IMR-90 (cell line): ENCODE data around the gene MTNR1B. TPM values are rescaled to one million over a fixed set of nuclear protein-coding genes. Genes with fewer than 3 reads are reported as not detected.

Experiments
- ATAC-seq: fragments of 200-7000 bp; cut with Tn5 transposase; 2 replicates; pipeline ENCODE4 v1.9.1; 2020; ENCODE audit warnings: low read depth, mild to moderate bottlenecking, moderate library complexity
- BruUV-seq: library from RNA; stranded (reverse); fragments of 400-500 nt; replicated peaks from 2 replicates; lab custom pipeline; 2021; lab: Mats Ljungman, UMichigan
- CTCF ChIA-PET: fragments of 300-600 bp; formaldehyde crosslinking; extraction: SDS; loops from one replicate; lab custom pipeline; 2021; ENCODE audit warnings: antibody characterized with exemption; lab: Yijun Ruan, JAX
- POLR2A ChIA-PET: fragments of 300-600 bp; sonication (Branson Sonifier 250); formaldehyde crosslinking; loops from one replicate; lab custom pipeline; 2022; ENCODE audit warnings: antibody characterized with exemption; ENCODE audit not compliant: unreplicated experiment; lab: Charles Lee
- DNase-seq: peaks from one replicate; pipeline ENCODE4 v3.0.0; 2013
- H2AFZ ChIP-seq: replicated peaks from 2 replicates; pipeline ENCODE3; 2013; ENCODE audit warnings: low read length, mild to moderate bottlenecking; ENCODE audit not compliant: poor library complexity
- H2AK5ac ChIP-seq: 2 replicates; pipeline ENCODE4 v1.6.1; 2013; ENCODE audit warnings: low read depth, low read length, inconsistent platforms
- H2AK9ac ChIP-seq: replicated peaks from 2 replicates; pipeline ENCODE3; 2013; ENCODE audit warnings: mild to moderate bottlenecking, low read depth, low read length, moderate library complexity; ENCODE audit not compliant: poor library complexity
- H2BK120ac ChIP-seq: 2 replicates; pipeline ENCODE4 v1.6.1; 2013; ENCODE audit warnings: low read depth, low read length, inconsistent platforms
- H2BK15ac ChIP-seq: 3 replicates; pipeline ENCODE4 v1.6.1; 2013; ENCODE audit warnings: low read depth, low read length, inconsistent platforms
- H2BK20ac ChIP-seq: 2 replicates; pipeline ENCODE4 v1.6.1; 2013; ENCODE audit warnings: low read depth, mild to moderate bottlenecking, inconsistent platforms, low read length, moderate library complexity
- H2BK5ac ChIP-seq: 2 replicates; pipeline ENCODE4 v1.6.1; 2013; ENCODE audit warnings: mild to moderate bottlenecking, low read depth, low read length, inconsistent platforms; ENCODE audit not compliant: poor library complexity, severe bottlenecking
- H3K14ac ChIP-seq: replicated peaks from 2 replicates; pipeline ENCODE4 v1.6.1; 2013; ENCODE audit warnings: low read depth, low read length, inconsistent platforms
- H3K18ac ChIP-seq: 2 replicates; pipeline ENCODE4 v1.6.1; 2013; ENCODE audit warnings: low read depth, low read length, control low read depth
- H3K23ac ChIP-seq: 2 replicates; pipeline ENCODE4 v1.6.1; 2013; ENCODE audit warnings: low read depth, low read length, inconsistent platforms
- H3K27ac ChIP-seq: 2 replicates; pipeline ENCODE4 v1.5.1; 2013; ENCODE audit warnings: mild to moderate bottlenecking, control low read depth, low read length; ENCODE audit not compliant: insufficient read depth
- H3K27me3 ChIP-seq: 2 replicates; pipeline ENCODE4 v1.6.1; 2013; ENCODE audit warnings: low read length; ENCODE audit not compliant: control insufficient read depth, insufficient read depth
- H3K36me3 ChIP-seq: 2 replicates; pipeline ENCODE4 v1.6.1; 2013; ENCODE audit warnings: low read length, mixed read lengths; ENCODE audit not compliant: control insufficient read depth, insufficient read depth
- H3K4ac ChIP-seq: 2 replicates; pipeline ENCODE4 v1.6.1; 2013; ENCODE audit warnings: low read depth, low read length, inconsistent platforms
- H3K4me1 ChIP-seq: 2 replicates; pipeline ENCODE4 v1.6.1; 2013; ENCODE audit warnings: low read length, mixed read lengths; ENCODE audit not compliant: control insufficient read depth, insufficient read depth
- H3K4me2 ChIP-seq: 2 replicates; pipeline ENCODE4 v1.6.1; 2013; ENCODE audit warnings: low read depth, mild to moderate bottlenecking, control low read depth, low read length, moderate library complexity
- H3K4me3 ChIP-seq: 2 replicates; pipeline ENCODE4 v1.5.1; 2013; ENCODE audit warnings: low read depth, mild to moderate bottlenecking, control low read depth, low read length, moderate library complexity; ENCODE audit not compliant: insufficient read depth
- H3K56ac ChIP-seq: 2 replicates; pipeline ENCODE4 v1.6.1; 2013; ENCODE audit warnings: low read length, inconsistent platforms; ENCODE audit not compliant: insufficient read depth; ENCODE audit errors: extremely low read depth
- H3K79me1 ChIP-seq, 2 experiments: 2 replicates each; pipeline ENCODE4 v1.6.1; 2013; ENCODE audit warnings: low read length in 2 of 2, inconsistent platforms in 1 of 2, low read depth in 1 of 2
- H3K9ac ChIP-seq: 2 replicates; pipeline ENCODE4 v1.6.1; 2013; ENCODE audit warnings: low read depth, low read length, control low read depth
- H3K9me1 ChIP-seq: 2 replicates; pipeline ENCODE4 v1.6.1; 2013; ENCODE audit warnings: low read length, inconsistent platforms; ENCODE audit not compliant: insufficient read depth
- H3K9me3 ChIP-seq: 2 replicates; pipeline ENCODE4 v1.6.1; 2013; ENCODE audit warnings: low read length; ENCODE audit not compliant: control insufficient read depth, insufficient read depth
- H4K20me1 ChIP-seq: 2 replicates; pipeline ENCODE4 v1.6.1; 2013; ENCODE audit warnings: low read length, inconsistent platforms; ENCODE audit not compliant: insufficient read depth
- H4K5ac ChIP-seq: 2 replicates; pipeline ENCODE4 v1.6.1; 2013; ENCODE audit warnings: mild to moderate bottlenecking, low read depth, low read length, control low read depth
- H4K8ac ChIP-seq, 2 experiments: 2 replicates each; pipeline ENCODE4 v1.6.1; 2013; ENCODE audit warnings: low read depth in 2 of 2, low read length in 2 of 2, control low read depth in 1 of 2, inconsistent platforms in 1 of 2
- H4K91ac ChIP-seq: 2 replicates; pipeline ENCODE4 v1.6.1; 2013; ENCODE audit warnings: low read depth, low read length, inconsistent platforms; ENCODE audit not compliant: insufficient read depth
- CEBPB ChIP-seq: IDR thresholded peaks from 2 replicates; pipeline ENCODE4 v1.6.1; 2012; ENCODE audit warnings: low read depth, low read length, improper control_type of control experiment
- CHD1 ChIP-seq: IDR thresholded peaks from 2 replicates; pipeline ENCODE4 v1.6.1; 2012; ENCODE audit warnings: low read depth, low read length, improper control_type of control experiment
- CTCF ChIP-seq: conservative IDR thresholded peaks from 2 replicates; pipeline ENCODE4 v1.5.1; 2012; ENCODE audit warnings: mild to moderate bottlenecking, low read depth, low read length, improper control_type of control experiment
- ELK1 ChIP-seq: fragments of 150-350 bp; IDR thresholded peaks from 2 replicates; pipeline ENCODE4 v1.6.1; 2016; ENCODE audit warnings: low read depth, mild to moderate bottlenecking, low read length, moderate library complexity, borderline replicate concordance
- FOS ChIP-seq: fragments of 150-350 bp; IDR thresholded peaks from 2 replicates; pipeline ENCODE4 v1.6.1; 2016; ENCODE audit warnings: low read depth, low read length
- MAFK ChIP-seq: IDR thresholded peaks from 2 replicates; pipeline ENCODE4 v1.6.1; 2012; ENCODE audit warnings: low read depth, low read length, improper control_type of control experiment
- NFE2L2 ChIP-seq: fragments of 150-350 bp; IDR thresholded peaks from 2 replicates; pipeline ENCODE4 v1.6.1; 2016; ENCODE audit warnings: low read depth, mild to moderate bottlenecking, low read length
- POLR2A ChIP-seq: IDR thresholded peaks from 2 replicates; pipeline ENCODE4 v1.6.1; 2012; ENCODE audit warnings: mild to moderate bottlenecking, low read depth, low read length
- RAD21 ChIP-seq: IDR thresholded peaks from 2 replicates; pipeline ENCODE4 v1.6.1; 2012; ENCODE audit warnings: low read length, improper control_type of control experiment
- RCOR1 ChIP-seq: IDR thresholded peaks from 2 replicates; pipeline ENCODE4 v1.6.1; 2012; ENCODE audit warnings: mild to moderate bottlenecking, low read length, improper control_type of control experiment; ENCODE audit not compliant: insufficient replicate concordance
- RFX5 ChIP-seq: IDR thresholded peaks from 2 replicates; pipeline ENCODE4 v1.8.0; 2012; ENCODE audit warnings: low read depth, mild to moderate bottlenecking, low read length, moderate library complexity
- USF2 ChIP-seq: fragments of 150-350 bp; IDR thresholded peaks from 2 replicates; pipeline ENCODE4 v1.6.1; 2017; ENCODE audit warnings: mild to moderate bottlenecking, antibody characterized with exemption, low read length, low read depth
- WGBS, 2 experiments: methylation state at CpG; one replicate each; pipeline versions ENCODE4 v1.1.5 to v1.1.7; 2013; ENCODE audit warnings: missing lambda C conversion rate in 2 of 2; ENCODE audit not compliant: insufficient read length in 1 of 2; ENCODE audit errors: extremely low coverage in 2 of 2; 5-methylcytosine and 5-hydroxymethylcytosine counted together
- dilution Hi-C: fragments of 300-500 bp; cut with HindIII; formaldehyde crosslinking; loops from one replicate; pipeline ENCODE4 v1.14.3; 2018; ENCODE audit warnings: low sequenced_read_pairs; ENCODE audit not compliant: unreplicated experiment
- in situ Hi-C: fragments of 300-500 bp; cut with MboI; formaldehyde crosslinking; loops from 3 replicates; pipeline ENCODE4 v1.14.3; 2019; ENCODE audit warnings: low sequenced_read_pairs, inconsistent platforms, mixed read lengths
- intact Hi-C: fragments of 100-400 bp; cut with micrococcal nuclease; formaldehyde crosslinking; loops from 2 replicates; pipeline ENCODE4 v1.10.0; 2022
- polyA plus RNA-seq, 3 experiments: library from polyadenylated mRNA; depleted of rRNA; stranded (reverse); fragments of >200 nt; gene quantifications; 2 replicates each; pipeline ENCODE4 v1.2.3, GENCODE V29; 2012; ENCODE audit warnings: low replicate concordance in 1 of 3
- total RNA-seq: library from RNA; depleted of rRNA; stranded (reverse); fragments of >200 nt; gene quantifications from 2 replicates; pipeline ENCODE4 v1.2.3, GENCODE V29; 2012

MTNR1B gene
- total and polyA plus RNA-seq, 2 of the 4 experiments (the other 2 are of a cell fraction), result under 0.01 to 0.07 TPM

GRCh38 chr11:93002380-93002779 is 32.9 kb downstream of the MTNR1B start:
- Histone ChIP-seq H2AK9ac (no peak overlapping the region), H2BK5ac (peak overlapping the region; percentile 94), H4K8ac (peak overlapping the region; percentile 75 to 79; a peak in 2 of 4 replicates), H3K14ac (peak overlapping the region; percentile 70), H2BK15ac (peak overlapping the region; percentile 92; the same call in 2 of the 3 replicates), H3K27me3 (no peaks in the 10 kb centered on the region), H3K36me3 (no peaks in the 10 kb centered on the region), H4K5ac (peak overlapping the region; percentile 16; the same call in 1 of the 2 replicates), H4K91ac (peak overlapping the region; percentile 87), H3K56ac (no peak overlapping the region), H3K18ac (peak overlapping the region; percentile 42; the same call in 1 of the 2 replicates), H2BK120ac (peak overlapping the region; percentile 94), H3K4me1 (peaks cover 6% of the 10 kb centered on the region), H3K9me3 (no peaks in the 10 kb centered on the region), H3K27ac (no peak overlapping the region), H2BK20ac (peak overlapping the region; percentile 98), H3K79me1 (no peaks in the 10 kb centered on the region), H3K4me3 (no peak overlapping the region), H3K4me2 (no peak overlapping the region), H2AK5ac (peak overlapping the region; percentile 71; the same call in 1 of the 2 replicates), H3K23ac (peak overlapping the region; percentile 45; the same call in 1 of the 2 replicates), H4K20me1 (no peaks in the 10 kb centered on the region), H3K9me1 (0 out of 2 replicates have a peak, but pooled peaks cover 5% of the 10 kb centered on the region), H3K9ac (no peak overlapping the region), H3K4ac (peak overlapping the region; percentile 89), H2AFZ (peak overlapping the region; percentile 61)
- TF ChIP-seq USF2 (no peak), RAD21 (no peak), NFE2L2 (no peak), CEBPB (no peak), RCOR1 (no peak), CTCF (no peak), RFX5 (no peak), FOS (no peak), CHD1 (no peak), ELK1 (no peak), MAFK (no peak), POLR2A (no peak)
- no peak for ATAC-seq
- CTCF ChIA-PET, result interaction anchor here (0.7 kb wide), 1 partner anchor 11 kb away, joined by 3 read pairs; no protein-coding TSS in a partner anchor
- BruUV-seq, result no TSS peak
- in situ Hi-C loops, result loop anchor here (25.0 kb wide), 1 partner anchor 1135 kb away; the partner anchor contains the start of gene PANX1
- intact Hi-C loops, result no loop called here
- dilution Hi-C loops, result no loop called here
- WGBS, 2 experiments, result 83% methylated on average over 2 of the region's 3 CpGs; no CpG with 5 or more reads in 1 of the 2 experiments
- POLR2A ChIA-PET, result no interaction called here
- DNase-seq, result no peak
